HepG2 (cell line): ENCODE data around the gene LDLRAD2.

ENCODE experiments used
- CTCF ChIP-seq: sonication (generic); formaldehyde crosslinking; IDR thresholded peaks from 2 replicates; pipeline ENCODE4 v1.5.0; 2020; ENCODE audit warnings: mild to moderate bottlenecking, missing genetic modification reagents, moderate library complexity
- FOXM1 ChIP-seq: sonication (generic); formaldehyde crosslinking; IDR thresholded peaks from 2 replicates; pipeline ENCODE4 v1.5.0; 2020; ENCODE audit warnings: missing genetic modification reagents
- GLI4 ChIP-seq: sonication (generic); formaldehyde crosslinking; IDR thresholded peaks from 2 replicates; pipeline ENCODE4 v1.5.1; 2020; ENCODE audit warnings: missing genetic modification reagents, mild to moderate bottlenecking, moderate library complexity, borderline replicate concordance
- MEF2D ChIP-seq: sonication (generic); formaldehyde crosslinking; IDR thresholded peaks from 2 replicates; pipeline ENCODE4 v1.5.1; 2020; ENCODE audit warnings: mild to moderate bottlenecking, missing genetic modification reagents
- MXD1 ChIP-seq: sonication (generic); formaldehyde crosslinking; IDR thresholded peaks from 2 replicates; pipeline ENCODE4 v1.4.0; 2020; ENCODE audit warnings: mild to moderate bottlenecking, missing genetic modification reagents
- MYC ChIP-seq: sonication (generic); formaldehyde crosslinking; IDR thresholded peaks from 2 replicates; pipeline ENCODE4 v1.9.0; 2021; ENCODE audit warnings: missing genetic modification reagents, borderline replicate concordance
- ZBTB37 ChIP-seq: sonication (generic); formaldehyde crosslinking; IDR thresholded peaks from 2 replicates; pipeline ENCODE4 v1.4.0; 2020; ENCODE audit warnings: mild to moderate bottlenecking, missing genetic modification reagents
- ZNF687 ChIP-seq: sonication (generic); formaldehyde crosslinking; IDR thresholded peaks from 2 replicates; pipeline ENCODE4 v1.5.1; 2020; ENCODE audit warnings: mild to moderate bottlenecking, missing genetic modification reagents, moderate library complexity
- ZSCAN21 ChIP-seq: sonication (generic); formaldehyde crosslinking; IDR thresholded peaks from 2 replicates; pipeline ENCODE4 v1.8.0; 2022; ENCODE audit warnings: mild to moderate bottlenecking, missing genetic modification reagents, moderate library complexity, borderline replicate concordance
- ZSCAN25 ChIP-seq: sonication (generic); formaldehyde crosslinking; IDR thresholded peaks from 2 replicates; pipeline ENCODE4 v1.8.0; 2022; ENCODE audit warnings: mild to moderate bottlenecking, missing genetic modification reagents

- TF ChIP-seq MXD1 (CRISPR knock-in tag) (no peak), ZSCAN25 (CRISPR knock-in tag) (no peak), CTCF (CRISPR knock-in tag) (no peak), ZBTB37 (CRISPR knock-in tag) (no peak), FOXM1 (CRISPR knock-in tag) (no peak), ZSCAN21 (CRISPR knock-in tag) (no peak), ZNF687 (CRISPR knock-in tag) (no peak), MYC (CRISPR knock-in tag) (no peak), GLI4 (CRISPR knock-in tag) (no peak), MEF2D (no peak)
These were observed 38.5 kb upstream of the LDLRAD2 start for GRCh38 chr1:21773585-21773984.
